ENCODE results near the gene SLC30A2. TPM values are rescaled to one million over a fixed set of nuclear protein-coding genes. Genes with fewer than 3 reads are reported as not detected.

SLC30A2 gene
- total RNA-seq, 1 experiment from 2014 or later = not detected

DNA sequence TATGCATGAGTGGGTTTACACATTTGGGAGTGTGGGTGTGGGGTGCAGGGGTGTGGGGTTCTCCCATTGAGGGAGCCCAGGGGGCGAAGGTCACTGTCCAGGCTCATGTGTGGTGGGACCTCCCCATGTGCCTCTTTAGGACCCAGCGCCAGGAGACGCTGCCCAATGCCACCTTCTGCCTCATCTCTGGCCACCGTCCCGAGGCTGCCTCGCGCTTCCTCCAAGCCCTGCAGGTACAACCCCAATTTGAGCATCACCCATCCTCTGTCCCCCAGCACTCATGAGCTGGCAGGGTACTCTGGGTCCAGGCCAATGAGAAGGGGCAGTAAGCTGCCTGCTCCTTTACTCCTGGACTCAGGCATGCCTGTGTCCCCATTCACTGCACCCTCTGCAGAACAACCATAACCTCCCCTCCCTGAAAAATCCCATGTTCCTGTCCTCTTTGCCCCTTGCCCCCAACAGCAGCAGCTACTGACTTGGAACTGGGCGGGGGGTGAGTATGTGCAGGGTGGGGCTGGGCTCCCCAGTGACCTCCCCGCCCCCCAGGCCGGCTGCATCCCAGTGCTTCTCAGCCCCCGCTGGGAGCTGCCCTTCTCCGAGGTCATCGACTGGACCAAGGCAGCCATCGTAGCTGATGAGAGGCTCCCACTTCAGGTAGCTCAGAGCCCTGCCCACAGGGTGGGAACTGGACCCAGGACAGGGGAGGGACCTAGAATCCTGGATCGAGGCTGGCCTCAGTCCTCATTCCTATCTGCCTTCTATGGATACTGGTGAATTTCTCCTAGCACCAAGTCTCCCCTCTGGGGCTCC lies 16.7 kb downstream of the SLC30A2 start (continued):
- TF ChIP-seq, protein P1, sequence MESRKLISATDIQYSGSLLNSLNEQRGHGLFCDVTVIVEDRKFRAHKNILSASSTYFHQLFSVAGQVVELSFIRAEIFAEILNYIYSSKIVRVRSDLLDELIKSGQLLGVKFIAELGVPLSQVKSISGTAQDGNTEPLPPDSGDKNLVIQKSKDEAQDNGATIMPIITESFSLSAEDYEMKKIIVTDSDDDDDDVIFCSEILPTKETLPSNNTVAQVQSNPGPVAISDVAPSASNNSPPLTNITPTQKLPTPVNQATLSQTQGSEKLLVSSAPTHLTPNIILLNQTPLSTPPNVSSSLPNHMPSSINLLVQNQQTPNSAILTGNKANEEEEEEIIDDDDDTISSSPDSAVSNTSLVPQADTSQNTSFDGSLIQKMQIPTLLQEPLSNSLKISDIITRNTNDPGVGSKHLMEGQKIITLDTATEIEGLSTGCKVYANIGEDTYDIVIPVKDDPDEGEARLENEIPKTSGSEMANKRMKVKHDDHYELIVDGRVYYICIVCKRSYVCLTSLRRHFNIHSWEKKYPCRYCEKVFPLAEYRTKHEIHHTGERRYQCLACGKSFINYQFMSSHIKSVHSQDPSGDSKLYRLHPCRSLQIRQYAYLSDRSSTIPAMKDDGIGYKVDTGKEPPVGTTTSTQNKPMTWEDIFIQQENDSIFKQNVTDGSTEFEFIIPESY (IDR thresholded peaks at IDR 0.05; ENCODE audit: extremely low read depth, insufficient replicate concordance, low read length) = no peak
- TF ChIP-seq TCF7L2 (IDR thresholded peaks at IDR 0.05; ENCODE audit: borderline replicate concordance, extremely low read depth, insufficient read depth, insufficient read length) (no peak), RAD21 (IDR thresholded peaks at IDR 0.05; ENCODE audit: low read depth) (no peak), YY1 (IDR thresholded peaks at IDR 0.05; ENCODE audit: extremely low read depth, insufficient replicate concordance, low read depth, low read length) (no peak), POLR2A (IDR thresholded peaks at IDR 0.05; ENCODE audit: borderline replicate concordance, extremely low read depth, insufficient read depth, insufficient read length) (no peak), ELF1 (IDR thresholded peaks at IDR 0.05; ENCODE audit: borderline replicate concordance, low read depth) (no peak)
- TF ChIP-seq, protein P2, sequence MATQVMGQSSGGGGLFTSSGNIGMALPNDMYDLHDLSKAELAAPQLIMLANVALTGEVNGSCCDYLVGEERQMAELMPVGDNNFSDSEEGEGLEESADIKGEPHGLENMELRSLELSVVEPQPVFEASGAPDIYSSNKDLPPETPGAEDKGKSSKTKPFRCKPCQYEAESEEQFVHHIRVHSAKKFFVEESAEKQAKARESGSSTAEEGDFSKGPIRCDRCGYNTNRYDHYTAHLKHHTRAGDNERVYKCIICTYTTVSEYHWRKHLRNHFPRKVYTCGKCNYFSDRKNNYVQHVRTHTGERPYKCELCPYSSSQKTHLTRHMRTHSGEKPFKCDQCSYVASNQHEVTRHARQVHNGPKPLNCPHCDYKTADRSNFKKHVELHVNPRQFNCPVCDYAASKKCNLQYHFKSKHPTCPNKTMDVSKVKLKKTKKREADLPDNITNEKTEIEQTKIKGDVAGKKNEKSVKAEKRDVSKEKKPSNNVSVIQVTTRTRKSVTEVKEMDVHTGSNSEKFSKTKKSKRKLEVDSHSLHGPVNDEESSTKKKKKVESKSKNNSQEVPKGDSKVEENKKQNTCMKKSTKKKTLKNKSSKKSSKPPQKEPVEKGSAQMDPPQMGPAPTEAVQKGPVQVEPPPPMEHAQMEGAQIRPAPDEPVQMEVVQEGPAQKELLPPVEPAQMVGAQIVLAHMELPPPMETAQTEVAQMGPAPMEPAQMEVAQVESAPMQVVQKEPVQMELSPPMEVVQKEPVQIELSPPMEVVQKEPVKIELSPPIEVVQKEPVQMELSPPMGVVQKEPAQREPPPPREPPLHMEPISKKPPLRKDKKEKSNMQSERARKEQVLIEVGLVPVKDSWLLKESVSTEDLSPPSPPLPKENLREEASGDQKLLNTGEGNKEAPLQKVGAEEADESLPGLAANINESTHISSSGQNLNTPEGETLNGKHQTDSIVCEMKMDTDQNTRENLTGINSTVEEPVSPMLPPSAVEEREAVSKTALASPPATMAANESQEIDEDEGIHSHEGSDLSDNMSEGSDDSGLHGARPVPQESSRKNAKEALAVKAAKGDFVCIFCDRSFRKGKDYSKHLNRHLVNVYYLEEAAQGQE (IDR thresholded peaks at IDR 0.05; ENCODE audit: low read depth) = no peak
- TF ChIP-seq, protein P3, sequence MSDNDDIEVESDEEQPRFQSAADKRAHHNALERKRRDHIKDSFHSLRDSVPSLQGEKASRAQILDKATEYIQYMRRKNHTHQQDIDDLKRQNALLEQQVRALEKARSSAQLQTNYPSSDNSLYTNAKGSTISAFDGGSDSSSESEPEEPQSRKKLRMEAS (IDR thresholded peaks at IDR 0.05) = no peak
- TF ChIP-seq, protein P4, sequence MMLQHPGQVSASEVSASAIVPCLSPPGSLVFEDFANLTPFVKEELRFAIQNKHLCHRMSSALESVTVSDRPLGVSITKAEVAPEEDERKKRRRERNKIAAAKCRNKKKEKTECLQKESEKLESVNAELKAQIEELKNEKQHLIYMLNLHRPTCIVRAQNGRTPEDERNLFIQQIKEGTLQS (IDR thresholded peaks at IDR 0.05) = no peak
